Loucy (cell line): ENCODE measurements around the gene RALGAPA1.

Source experiments
- H2AFZ ChIP-seq: fragments of 200-600 bp; sonication (generic); 2 replicates; pipeline ENCODE4 v1.6.0; 2016; ENCODE audit warnings: antibody characterized with exemption, mild to moderate bottlenecking, low read length, moderate library complexity
- H3F3A ChIP-seq: fragments of 200-600 bp; 2 replicates; pipeline ENCODE4 v1.6.0; 2016; ENCODE audit warnings: antibody characterized with exemption, low read depth, mild to moderate bottlenecking
- H3K27me3 ChIP-seq: fragments of 200-600 bp; sonication (generic); 2 replicates; pipeline ENCODE4 v1.6.1; 2014; ENCODE audit warnings: low read length, mild to moderate bottlenecking; ENCODE audit not compliant: insufficient read depth, poor library complexity, severe bottlenecking
- H3K36me3 ChIP-seq: fragments of 200-600 bp; sonication (generic); 2 replicates; pipeline ENCODE4 v1.6.1; 2016; ENCODE audit warnings: low read length; ENCODE audit not compliant: insufficient read depth
- H3K4me1 ChIP-seq: fragments of 200-600 bp; sonication (generic); 2 replicates; pipeline ENCODE4 v1.5.1; 2014; ENCODE audit warnings: low read length, mild to moderate bottlenecking; ENCODE audit not compliant: insufficient read depth, poor library complexity, severe bottlenecking
- H3K4me2 ChIP-seq: fragments of 200-600 bp; sonication (generic); 2 replicates; pipeline ENCODE4 v1.6.0; 2014; ENCODE audit warnings: antibody characterized with exemption, low read length, low read depth, mild to moderate bottlenecking; ENCODE audit not compliant: poor library complexity, severe bottlenecking
- H3K4me3 ChIP-seq: fragments of 200-600 bp; sonication (generic); 2 replicates; pipeline ENCODE4 v1.5.1; 2014; ENCODE audit warnings: low read length, mild to moderate bottlenecking, mixed read lengths; ENCODE audit not compliant: poor library complexity, severe bottlenecking
- H3K79me2 ChIP-seq: fragments of 200-600 bp; sonication (generic); 2 replicates; pipeline ENCODE4 v1.6.1; 2014; ENCODE audit warnings: low read length; ENCODE audit not compliant: insufficient read depth
- H3K9ac ChIP-seq: fragments of 200-600 bp; sonication (generic); 2 replicates; pipeline ENCODE4 v1.6.0; 2014; ENCODE audit warnings: mild to moderate bottlenecking, low read depth, low read length, moderate library complexity; ENCODE audit not compliant: poor library complexity, severe bottlenecking
- H3K9me2 ChIP-seq: fragments of 200-600 bp; sonication (generic); replicated peaks from 2 replicates; pipeline ENCODE4 v1.6.1; 2016; ENCODE audit warnings: low read depth, low read length, mixed read lengths
- H3K9me3 ChIP-seq: fragments of 200-600 bp; sonication (generic); 2 replicates; pipeline ENCODE4 v1.6.1; 2014; ENCODE audit warnings: mild to moderate bottlenecking, antibody characterized with exemption, low read length, low read depth; ENCODE audit not compliant: insufficient read depth
- H4K20me1 ChIP-seq: fragments of 200-600 bp; sonication (generic); 2 replicates; pipeline ENCODE4 v1.6.0; 2014; ENCODE audit warnings: antibody characterized with exemption, low read length, mild to moderate bottlenecking; ENCODE audit not compliant: insufficient read depth, poor library complexity, severe bottlenecking
- CTCF ChIP-seq: fragments of 200-600 bp; sonication (generic); conservative IDR thresholded peaks from 2 replicates; pipeline ENCODE4 v1.5.1; 2014; ENCODE audit warnings: mild to moderate bottlenecking, antibody characterized with exemption, low read length
- EZH2phosphoT487 ChIP-seq: fragments of 200-600 bp; IDR thresholded peaks from 2 replicates; pipeline ENCODE4 v1.6.1; 2018; ENCODE audit warnings: antibody characterized with exemption, mild to moderate bottlenecking, moderate library complexity, borderline replicate concordance

Gene RALGAPA1

GRCh38 chr14:35761922-35762321, 47.2 kb downstream of the RALGAPA1 start:
- TF ChIP-seq CTCF (no peak), EZH2phosphoT487 (no peak)
- no peak overlapping the region for H3K9ac ChIP-seq
- H3K4me1 ChIP-seq = peaks cover 7% of the 10 kb centered on the region
- H3K36me3 ChIP-seq = peaks cover 8% of the 10 kb centered on the region; the same call in 1 of the 2 replicates
- H3K27me3 ChIP-seq = no peaks in the 10 kb centered on the region
- H4K20me1 ChIP-seq = no peaks in the 10 kb centered on the region
- no peaks in the 10 kb centered on the region for H3K9me2 ChIP-seq
- H3K9me3 ChIP-seq = no peaks in the 10 kb centered on the region
- no peaks in the 10 kb centered on the region for H3F3A ChIP-seq
- H3K79me2 ChIP-seq = no peaks in the 10 kb centered on the region
- H3K4me3 ChIP-seq = no peak overlapping the region
- H3K4me2 ChIP-seq = no peak overlapping the region
- H2AFZ ChIP-seq = no peak overlapping the region

DNA sequence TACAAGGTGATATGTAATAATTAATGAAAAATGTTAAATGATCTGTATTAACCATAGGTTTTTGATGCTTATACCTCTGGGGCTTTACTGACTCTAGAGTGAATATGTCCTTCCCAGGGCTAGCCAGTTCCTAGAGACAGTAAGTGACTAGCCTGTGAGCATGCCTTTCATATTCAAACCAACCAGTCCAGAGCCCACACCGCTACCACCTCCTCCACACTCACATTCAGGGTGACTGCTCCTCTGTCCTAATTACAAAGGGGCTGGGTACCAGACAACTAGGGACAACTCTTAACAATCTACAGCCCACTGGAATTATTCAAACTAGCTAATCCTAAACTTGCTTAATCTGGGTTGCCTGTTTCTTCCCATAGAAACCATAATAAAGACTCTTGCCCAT, 49.0 kb downstream of the RALGAPA1 start:
- Histone ChIP-seq H3K9me3 (no peaks in the 10 kb centered on the region), H3F3A (no peaks in the 10 kb centered on the region), H2AFZ (no peak overlapping the region), H3K27me3 (no peaks in the 10 kb centered on the region), H3K36me3 (peaks cover 11% of the 10 kb centered on the region; the same call in 1 of the 2 replicates), H3K9me2 (no peaks in the 10 kb centered on the region), H3K4me2 (no peak overlapping the region), H3K9ac (no peak overlapping the region), H3K4me3 (no peak overlapping the region), H3K4me1 (no peaks in the 10 kb centered on the region), H4K20me1 (no peaks in the 10 kb centered on the region), H3K79me2 (no peaks in the 10 kb centered on the region)
- TF ChIP-seq CTCF = no peak
- TF ChIP-seq EZH2phosphoT487 = no peak

DNA sequence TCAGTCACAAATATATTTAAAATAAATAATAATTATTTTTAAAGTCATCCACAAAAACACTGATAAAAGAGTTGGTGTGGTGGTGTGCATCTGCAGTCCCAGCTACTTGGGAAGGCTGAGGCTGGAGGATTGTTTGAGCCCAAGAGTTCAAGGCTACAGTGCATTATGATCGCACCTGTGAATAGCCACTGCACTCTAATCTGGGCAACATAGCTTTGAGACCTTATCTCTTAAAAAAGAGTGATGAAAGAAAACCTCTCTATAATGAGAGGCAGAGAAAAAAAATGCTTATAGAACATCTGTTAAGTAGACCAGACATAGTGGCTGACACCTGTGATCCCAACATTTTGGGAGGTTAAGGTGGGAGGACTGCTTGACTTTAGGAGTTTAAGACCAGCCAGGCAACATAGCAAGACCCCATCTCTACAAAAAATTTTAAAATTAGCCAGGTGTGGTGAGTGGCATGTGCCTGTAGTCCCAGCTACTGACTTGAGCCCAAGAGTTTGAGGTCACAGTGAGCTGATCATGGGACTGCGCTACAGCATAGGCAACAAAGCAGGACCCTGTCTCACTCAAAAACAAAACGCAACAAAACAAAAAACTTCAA, 50.5 kb downstream of the RALGAPA1 start:
- Histone ChIP-seq H3K4me3 (no peak overlapping the region), H3K4me2 (no peak overlapping the region), H3K9me3 (no peaks in the 10 kb centered on the region), H2AFZ (no peak overlapping the region), H3K79me2 (no peaks in the 10 kb centered on the region), H4K20me1 (no peaks in the 10 kb centered on the region), H3K9ac (no peak overlapping the region), H3K9me2 (no peaks in the 10 kb centered on the region), H3K4me1 (no peaks in the 10 kb centered on the region), H3K27me3 (no peaks in the 10 kb centered on the region), H3K36me3 (peaks cover 21% of the 10 kb centered on the region; the same call in 1 of the 2 replicates), H3F3A (no peaks in the 10 kb centered on the region)
- TF ChIP-seq EZH2phosphoT487 = no peak
- no peak for TF ChIP-seq CTCF
